WTC11 (cell line): ENCODE data around the gene SEZ6L2. TPM values are rescaled to one million over a fixed set of nuclear protein-coding genes. Genes with fewer than 3 reads are reported as not detected.

ENCODE experiments used
- ATAC-seq: fragments of 200-7000 bp; cut with Tn5 transposase; 2 replicates; pipeline ENCODE4 v1.10.0; 2021; ENCODE audit warnings: mild to moderate bottlenecking, moderate library complexity
- CTCF ChIA-PET: fragments of 300-600 bp; sonication (Branson Sonifier 250); formaldehyde crosslinking; loops from one replicate; lab custom pipeline; 2021; ENCODE audit warnings: antibody characterized with exemption; lab: Charles Lee
- POLR2A ChIA-PET: fragments of 350-600 bp; sonication (Branson Sonifier 250); formaldehyde crosslinking; loops from one replicate; lab custom pipeline; 2021; ENCODE audit warnings: antibody characterized with exemption; lab: Charles Lee
- DNase-seq: peaks from one replicate; pipeline ENCODE4 v3.0.0; 2021; ENCODE audit warnings: low spot score
- H3K27ac Mint-ChIP-seq: 2 replicates; pipeline ENCODE4 v1.8.0; 2021; ENCODE audit warnings: mixed read lengths
- H3K27me3 Mint-ChIP-seq: 2 replicates; pipeline ENCODE4 v1.8.0; 2021; ENCODE audit warnings: low read depth, mild to moderate bottlenecking, moderate library complexity, mixed read lengths
- H3K36me3 Mint-ChIP-seq: 2 replicates; pipeline ENCODE4 v1.8.0; 2021; ENCODE audit warnings: mixed read lengths
- H3K4me1 Mint-ChIP-seq: 2 replicates; pipeline ENCODE4 v1.8.0; 2022; ENCODE audit warnings: mixed read lengths
- H3K4me3 Mint-ChIP-seq: 2 replicates; pipeline ENCODE4 v1.8.0; 2021; ENCODE audit warnings: mild to moderate bottlenecking, moderate library complexity, mixed read lengths
- H3K9me3 Mint-ChIP-seq: 2 replicates; pipeline ENCODE4 v1.8.0; 2021; ENCODE audit warnings: mixed read lengths
- ATF1 ChIP-seq: sonication (generic); formaldehyde crosslinking; IDR thresholded peaks from 2 replicates; pipeline ENCODE4 v1.8.1; 2023; ENCODE audit warnings: mild to moderate bottlenecking, moderate library complexity, missing genetic modification reagents
- ELF4 ChIP-seq: sonication (generic); formaldehyde crosslinking; IDR thresholded peaks from 2 replicates; pipeline ENCODE4 v1.8.1; 2022; ENCODE audit warnings: low read depth, mild to moderate bottlenecking, moderate library complexity, missing genetic modification reagents
- GTF2I ChIP-seq: fragments of 250-450 bp; sonication (Bioruptor Pico); conservative IDR thresholded peaks from 2 replicates; pipeline ENCODE4 v1.4.0; 2021; ENCODE audit warnings: mild to moderate bottlenecking
- IRF2 ChIP-seq: sonication (generic); formaldehyde crosslinking; IDR thresholded peaks from 2 replicates; pipeline ENCODE4 v1.8.0; 2022; ENCODE audit warnings: low read depth, missing genetic modification reagents, borderline replicate concordance
- NFE2L1 ChIP-seq: sonication (generic); formaldehyde crosslinking; IDR thresholded peaks from 2 replicates; pipeline ENCODE4 v1.8.1; 2023; ENCODE audit warnings: missing genetic modification reagents
- NR1H2 ChIP-seq: sonication (generic); formaldehyde crosslinking; IDR thresholded peaks from 2 replicates; pipeline ENCODE4 v1.9.0; 2021; ENCODE audit warnings: mild to moderate bottlenecking, moderate library complexity, missing genetic modification reagents
- NR2C2 ChIP-seq: sonication (generic); formaldehyde crosslinking; IDR thresholded peaks from 2 replicates; pipeline ENCODE4 v1.8.0; 2022; ENCODE audit warnings: mild to moderate bottlenecking, missing genetic modification reagents
- NR3C1 ChIP-seq: sonication (generic); formaldehyde crosslinking; conservative IDR thresholded peaks from 2 replicates; pipeline ENCODE4 v1.8.1; 2023; ENCODE audit warnings: low read depth, mild to moderate bottlenecking, missing genetic modification reagents
- OVOL2 ChIP-seq: fragments of 250-450 bp; sonication (Bioruptor Pico); IDR thresholded peaks from 2 replicates; pipeline ENCODE4 v1.9.0; 2021; ENCODE audit warnings: mild to moderate bottlenecking, borderline replicate concordance
- TEAD4 ChIP-seq: sonication (generic); formaldehyde crosslinking; IDR thresholded peaks from 2 replicates; pipeline ENCODE4 v1.8.0; 2022; ENCODE audit warnings: mild to moderate bottlenecking, missing genetic modification reagents
- TP53 ChIP-seq: sonication (generic); formaldehyde crosslinking; IDR thresholded peaks from 2 replicates; pipeline ENCODE4 v1.8.1; 2023; ENCODE audit warnings: mild to moderate bottlenecking, missing genetic modification reagents
- ZNF263 ChIP-seq: sonication (generic); formaldehyde crosslinking; IDR thresholded peaks from 2 replicates; pipeline ENCODE4 v1.8.1; 2022; ENCODE audit warnings: low read depth, mild to moderate bottlenecking, moderate library complexity, missing genetic modification reagents
- ZNF317 ChIP-seq: sonication (generic); formaldehyde crosslinking; IDR thresholded peaks from 2 replicates; pipeline ENCODE4 v1.8.1; 2023; ENCODE audit warnings: low read depth, mild to moderate bottlenecking, moderate library complexity, missing genetic modification reagents, borderline replicate concordance
- total RNA-seq: library from RNA; stranded (reverse); gene quantifications from 3 replicates; pipeline ENCODE4 v1.2.3, GENCODE V29; 2021
- TF ChIP-seq, protein P1 (sequence below): sonication (generic); formaldehyde crosslinking; IDR thresholded peaks from 2 replicates; pipeline ENCODE4 v1.8.1; 2023; ENCODE audit warnings: mild to moderate bottlenecking, missing genetic modification reagents
- TF ChIP-seq, protein P2 (sequence below): fragments of 250-450 bp; sonication (Bioruptor Pico); IDR thresholded peaks from 2 replicates; pipeline ENCODE4 v1.9.0; 2021; ENCODE audit warnings: mild to moderate bottlenecking
- TF ChIP-seq, protein P3 (sequence below): sonication (generic); formaldehyde crosslinking; IDR thresholded peaks from 2 replicates; pipeline ENCODE4 v1.8.1; 2022; ENCODE audit warnings: low read depth, missing genetic modification reagents, borderline replicate concordance
- TF ChIP-seq, protein P4 (sequence below): sonication (generic); formaldehyde crosslinking; IDR thresholded peaks from 2 replicates; pipeline ENCODE4 v1.8.1; 2022; ENCODE audit warnings: missing genetic modification reagents, borderline replicate concordance
- TF ChIP-seq, protein P5 (sequence below): sonication (generic); formaldehyde crosslinking; IDR thresholded peaks from 2 replicates; pipeline ENCODE4 v1.8.1; 2023; ENCODE audit warnings: mild to moderate bottlenecking, missing genetic modification reagents, moderate library complexity
- TF ChIP-seq, protein P6 (sequence below): sonication (generic); formaldehyde crosslinking; IDR thresholded peaks from 2 replicates; pipeline ENCODE4 v1.8.0; 2023; ENCODE audit warnings: mild to moderate bottlenecking, missing genetic modification reagents

The SEZ6L2 gene
- total RNA-seq, 1 experiment from 2014 or later: 58.2 TPM

DNA sequence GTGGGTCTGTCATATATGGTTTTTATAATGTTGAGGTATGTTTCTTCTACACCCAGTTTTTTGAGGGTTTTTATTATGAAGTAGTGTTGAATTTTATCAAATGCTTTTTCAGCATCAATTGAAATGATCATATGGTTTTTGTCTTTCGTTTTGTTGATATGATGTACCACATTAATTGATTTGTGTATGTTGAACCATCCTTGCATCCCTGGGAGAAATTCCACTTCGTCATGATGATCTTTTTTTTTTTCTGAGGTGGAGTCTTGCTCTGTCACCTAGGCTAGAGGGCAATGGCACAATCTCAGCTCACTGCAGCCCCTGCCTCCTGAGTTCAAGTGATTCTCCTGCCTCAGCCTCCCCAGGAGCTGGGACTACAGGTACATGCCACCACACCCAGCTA, 48.5 kb upstream of the SEZ6L2 start:
- no peak overlapping the region for H3K4me3 Mint-ChIP-seq
- no peaks in the 10 kb centered on the region for H3K36me3 Mint-ChIP-seq
- TF ChIP-seq ATF1 (CRISPR knock-in tag) (no peak), NR3C1 (CRISPR knock-in tag) (no peak), ZNF263 (CRISPR knock-in tag) (no peak)
- TF ChIP-seq, protein P1, sequence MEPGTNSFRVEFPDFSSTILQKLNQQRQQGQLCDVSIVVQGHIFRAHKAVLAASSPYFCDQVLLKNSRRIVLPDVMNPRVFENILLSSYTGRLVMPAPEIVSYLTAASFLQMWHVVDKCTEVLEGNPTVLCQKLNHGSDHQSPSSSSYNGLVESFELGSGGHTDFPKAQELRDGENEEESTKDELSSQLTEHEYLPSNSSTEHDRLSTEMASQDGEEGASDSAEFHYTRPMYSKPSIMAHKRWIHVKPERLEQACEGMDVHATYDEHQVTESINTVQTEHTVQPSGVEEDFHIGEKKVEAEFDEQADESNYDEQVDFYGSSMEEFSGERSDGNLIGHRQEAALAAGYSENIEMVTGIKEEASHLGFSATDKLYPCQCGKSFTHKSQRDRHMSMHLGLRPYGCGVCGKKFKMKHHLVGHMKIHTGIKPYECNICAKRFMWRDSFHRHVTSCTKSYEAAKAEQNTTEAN (CRISPR knock-in tag): no peak
- TF ChIP-seq, protein P2, sequence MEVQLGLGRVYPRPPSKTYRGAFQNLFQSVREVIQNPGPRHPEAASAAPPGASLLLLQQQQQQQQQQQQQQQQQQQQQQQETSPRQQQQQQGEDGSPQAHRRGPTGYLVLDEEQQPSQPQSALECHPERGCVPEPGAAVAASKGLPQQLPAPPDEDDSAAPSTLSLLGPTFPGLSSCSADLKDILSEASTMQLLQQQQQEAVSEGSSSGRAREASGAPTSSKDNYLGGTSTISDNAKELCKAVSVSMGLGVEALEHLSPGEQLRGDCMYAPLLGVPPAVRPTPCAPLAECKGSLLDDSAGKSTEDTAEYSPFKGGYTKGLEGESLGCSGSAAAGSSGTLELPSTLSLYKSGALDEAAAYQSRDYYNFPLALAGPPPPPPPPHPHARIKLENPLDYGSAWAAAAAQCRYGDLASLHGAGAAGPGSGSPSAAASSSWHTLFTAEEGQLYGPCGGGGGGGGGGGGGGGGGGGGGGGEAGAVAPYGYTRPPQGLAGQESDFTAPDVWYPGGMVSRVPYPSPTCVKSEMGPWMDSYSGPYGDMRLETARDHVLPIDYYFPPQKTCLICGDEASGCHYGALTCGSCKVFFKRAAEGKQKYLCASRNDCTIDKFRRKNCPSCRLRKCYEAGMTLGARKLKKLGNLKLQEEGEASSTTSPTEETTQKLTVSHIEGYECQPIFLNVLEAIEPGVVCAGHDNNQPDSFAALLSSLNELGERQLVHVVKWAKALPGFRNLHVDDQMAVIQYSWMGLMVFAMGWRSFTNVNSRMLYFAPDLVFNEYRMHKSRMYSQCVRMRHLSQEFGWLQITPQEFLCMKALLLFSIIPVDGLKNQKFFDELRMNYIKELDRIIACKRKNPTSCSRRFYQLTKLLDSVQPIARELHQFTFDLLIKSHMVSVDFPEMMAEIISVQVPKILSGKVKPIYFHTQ (CRISPR knock-in tag): no peak

DNA sequence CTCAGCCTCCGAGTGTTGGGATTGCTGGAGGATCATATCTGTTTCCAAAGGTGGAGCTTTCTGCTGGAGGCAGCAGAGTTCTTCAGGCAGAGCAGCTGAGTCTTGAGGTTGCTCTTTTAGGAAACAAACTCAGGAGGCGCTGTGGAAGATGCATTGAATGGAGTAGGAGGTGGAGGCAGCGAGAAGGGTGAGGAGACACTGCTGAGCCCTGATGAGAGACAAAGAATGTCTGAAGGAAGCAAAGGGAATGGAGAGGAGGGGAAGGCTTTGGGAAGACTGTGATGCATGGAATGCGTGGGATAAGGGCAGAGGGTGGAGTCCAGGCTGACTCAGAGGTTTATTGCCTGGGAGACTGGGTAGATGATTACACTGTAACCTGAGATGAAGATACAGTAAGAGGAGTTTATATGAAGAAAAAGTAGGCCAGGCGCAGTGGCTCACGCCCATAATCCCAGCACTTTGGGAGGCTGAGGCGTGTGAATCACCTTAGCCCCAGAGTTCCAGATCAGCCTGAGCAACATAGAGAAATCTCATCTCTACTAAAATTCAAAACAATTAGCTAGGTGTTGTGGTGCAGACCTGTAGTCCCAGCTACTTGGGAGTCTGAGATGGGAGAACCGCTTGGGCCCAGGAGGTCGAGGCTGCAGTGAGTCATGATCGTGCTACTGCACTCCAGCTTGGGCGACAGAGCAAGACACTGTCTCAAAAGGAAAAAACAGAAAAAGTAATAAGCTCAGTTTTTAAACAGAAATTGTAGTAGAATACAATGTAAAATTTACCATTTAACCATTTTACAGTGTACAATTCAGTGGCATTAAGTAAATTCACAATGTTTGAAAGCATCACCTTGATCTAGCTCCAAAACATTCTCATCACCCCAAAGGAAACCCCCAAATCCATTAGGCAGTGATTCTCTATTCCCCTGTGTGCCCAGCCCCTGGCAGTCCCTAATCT, 44.8 kb upstream of the SEZ6L2 start:
- CTCF ChIA-PET: interaction anchor here (0.6 to 2.1 kb wide), 19 partner anchors 8 to 168 kb away, joined by 3 to 18 read pairs (median 5); partner anchors contain the start of genes KIF22, SEZ6L2, TAOK2 and TMEM219
- no peaks in the 10 kb centered on the region for H3K36me3 Mint-ChIP-seq
- H3K27ac Mint-ChIP-seq: peak overlapping the region; percentile 60

More for the DNA sequence above, 48.5 kb upstream of the SEZ6L2 start:
- peaks cover 7% of the 10 kb centered on the region for H3K9me3 Mint-ChIP-seq
- POLR2A ChIA-PET: no interaction called here
- peaks cover 22% of the 10 kb centered on the region for H3K4me1 Mint-ChIP-seq
- ATAC-seq (no peak), DNase-seq (no peak)
- peaks cover 5% of the 10 kb centered on the region; the same call in 1 of the 2 replicates for H3K27me3 Mint-ChIP-seq
- CTCF ChIA-PET: no interaction called here
- no peak overlapping the region for H3K27ac Mint-ChIP-seq

DNA sequence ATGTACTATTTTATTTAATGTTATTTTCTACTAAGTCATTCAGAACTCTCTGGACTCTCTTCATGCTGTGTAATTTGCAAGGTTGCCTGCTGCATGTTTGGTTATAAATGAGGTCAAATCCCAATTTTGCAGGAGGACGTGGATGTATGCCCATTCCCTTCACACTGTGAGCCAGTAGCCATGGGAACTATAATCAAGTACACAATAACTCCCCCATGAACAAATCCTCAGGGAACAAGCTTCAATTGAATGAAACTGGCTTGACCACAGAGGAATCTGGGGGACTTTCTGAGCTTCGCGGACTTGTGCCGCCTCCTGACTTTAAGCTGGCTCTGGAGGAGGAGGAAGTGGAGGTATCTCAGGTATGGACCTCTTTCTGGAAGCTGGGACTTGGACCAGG, 41.3 kb upstream of the SEZ6L2 start:
- Mint-ChIP-seq H3K27me3 (peaks cover 12% of the 10 kb centered on the region), H3K36me3 (no peaks in the 10 kb centered on the region), H3K9me3 (peaks cover 16% of the 10 kb centered on the region; the same call in 1 of the 2 replicates), H3K4me1 (peaks cover 12% of the 10 kb centered on the region), H3K27ac (no peak overlapping the region), H3K4me3 (no peak overlapping the region)
- POLR2A ChIA-PET: no interaction called here
- DNase-seq (no peak), ATAC-seq (no peak)
- CTCF ChIA-PET: interaction anchor here (1.1 kb wide), 1 partner anchor 11 kb away, joined by 6 read pairs; no protein-coding TSS in a partner anchor
- TF ChIP-seq TP53 (CRISPR knock-in tag) (no peak), ZNF317 (CRISPR knock-in tag) (no peak), OVOL2 (CRISPR knock-in tag) (no peak), GTF2I (CRISPR knock-in tag) (no peak), NFE2L1 (CRISPR knock-in tag) (no peak), ELF4 (no peak), TEAD4 (CRISPR knock-in tag) (no peak)
- TF ChIP-seq, protein P3, sequence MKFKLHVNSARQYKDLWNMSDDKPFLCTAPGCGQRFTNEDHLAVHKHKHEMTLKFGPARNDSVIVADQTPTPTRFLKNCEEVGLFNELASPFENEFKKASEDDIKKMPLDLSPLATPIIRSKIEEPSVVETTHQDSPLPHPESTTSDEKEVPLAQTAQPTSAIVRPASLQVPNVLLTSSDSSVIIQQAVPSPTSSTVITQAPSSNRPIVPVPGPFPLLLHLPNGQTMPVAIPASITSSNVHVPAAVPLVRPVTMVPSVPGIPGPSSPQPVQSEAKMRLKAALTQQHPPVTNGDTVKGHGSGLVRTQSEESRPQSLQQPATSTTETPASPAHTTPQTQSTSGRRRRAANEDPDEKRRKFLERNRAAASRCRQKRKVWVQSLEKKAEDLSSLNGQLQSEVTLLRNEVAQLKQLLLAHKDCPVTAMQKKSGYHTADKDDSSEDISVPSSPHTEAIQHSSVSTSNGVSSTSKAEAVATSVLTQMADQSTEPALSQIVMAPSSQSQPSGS (CRISPR knock-in tag): no peak
- TF ChIP-seq, protein P4, sequence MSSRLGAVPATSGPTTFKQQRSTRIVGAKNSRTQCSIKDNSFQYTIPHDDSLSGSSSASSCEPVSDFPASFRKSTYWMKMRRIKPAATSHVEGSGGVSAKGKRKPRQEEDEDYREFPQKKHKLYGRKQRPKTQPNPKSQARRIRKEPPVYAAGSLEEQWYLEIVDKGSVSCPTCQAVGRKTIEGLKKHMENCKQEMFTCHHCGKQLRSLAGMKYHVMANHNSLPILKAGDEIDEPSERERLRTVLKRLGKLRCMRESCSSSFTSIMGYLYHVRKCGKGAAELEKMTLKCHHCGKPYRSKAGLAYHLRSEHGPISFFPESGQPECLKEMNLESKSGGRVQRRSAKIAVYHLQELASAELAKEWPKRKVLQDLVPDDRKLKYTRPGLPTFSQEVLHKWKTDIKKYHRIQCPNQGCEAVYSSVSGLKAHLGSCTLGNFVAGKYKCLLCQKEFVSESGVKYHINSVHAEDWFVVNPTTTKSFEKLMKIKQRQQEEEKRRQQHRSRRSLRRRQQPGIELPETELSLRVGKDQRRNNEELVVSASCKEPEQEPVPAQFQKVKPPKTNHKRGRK: no peak
- TF ChIP-seq, protein P5, sequence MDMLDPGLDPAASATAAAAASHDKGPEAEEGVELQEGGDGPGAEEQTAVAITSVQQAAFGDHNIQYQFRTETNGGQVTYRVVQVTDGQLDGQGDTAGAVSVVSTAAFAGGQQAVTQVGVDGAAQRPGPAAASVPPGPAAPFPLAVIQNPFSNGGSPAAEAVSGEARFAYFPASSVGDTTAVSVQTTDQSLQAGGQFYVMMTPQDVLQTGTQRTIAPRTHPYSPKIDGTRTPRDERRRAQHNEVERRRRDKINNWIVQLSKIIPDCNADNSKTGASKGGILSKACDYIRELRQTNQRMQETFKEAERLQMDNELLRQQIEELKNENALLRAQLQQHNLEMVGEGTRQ: no peak

More for the DNA sequence above, 44.8 kb upstream of the SEZ6L2 start:
- no peak for TF ChIP-seq IRF2 (CRISPR knock-in tag)
- TF ChIP-seq NR2C2 (CRISPR knock-in tag): no peak
- TF ChIP-seq, protein P6, sequence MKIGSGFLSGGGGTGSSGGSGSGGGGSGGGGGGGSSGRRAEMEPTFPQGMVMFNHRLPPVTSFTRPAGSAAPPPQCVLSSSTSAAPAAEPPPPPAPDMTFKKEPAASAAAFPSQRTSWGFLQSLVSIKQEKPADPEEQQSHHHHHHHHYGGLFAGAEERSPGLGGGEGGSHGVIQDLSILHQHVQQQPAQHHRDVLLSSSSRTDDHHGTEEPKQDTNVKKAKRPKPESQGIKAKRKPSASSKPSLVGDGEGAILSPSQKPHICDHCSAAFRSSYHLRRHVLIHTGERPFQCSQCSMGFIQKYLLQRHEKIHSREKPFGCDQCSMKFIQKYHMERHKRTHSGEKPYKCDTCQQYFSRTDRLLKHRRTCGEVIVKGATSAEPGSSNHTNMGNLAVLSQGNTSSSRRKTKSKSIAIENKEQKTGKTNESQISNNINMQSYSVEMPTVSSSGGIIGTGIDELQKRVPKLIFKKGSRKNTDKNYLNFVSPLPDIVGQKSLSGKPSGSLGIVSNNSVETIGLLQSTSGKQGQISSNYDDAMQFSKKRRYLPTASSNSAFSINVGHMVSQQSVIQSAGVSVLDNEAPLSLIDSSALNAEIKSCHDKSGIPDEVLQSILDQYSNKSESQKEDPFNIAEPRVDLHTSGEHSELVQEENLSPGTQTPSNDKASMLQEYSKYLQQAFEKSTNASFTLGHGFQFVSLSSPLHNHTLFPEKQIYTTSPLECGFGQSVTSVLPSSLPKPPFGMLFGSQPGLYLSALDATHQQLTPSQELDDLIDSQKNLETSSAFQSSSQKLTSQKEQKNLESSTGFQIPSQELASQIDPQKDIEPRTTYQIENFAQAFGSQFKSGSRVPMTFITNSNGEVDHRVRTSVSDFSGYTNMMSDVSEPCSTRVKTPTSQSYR (CRISPR knock-in tag): no peak
- no peak for TF ChIP-seq TP53 (CRISPR knock-in tag)
- no peak for TF ChIP-seq NR1H2
- Mint-ChIP-seq H3K9me3 (peaks cover 14% of the 10 kb centered on the region; the same call in 1 of the 2 replicates), H3K4me1 (peaks cover 12% of the 10 kb centered on the region), H3K27me3 (peaks cover 11% of the 10 kb centered on the region), H3K4me3 (no peak overlapping the region)
- ATAC-seq: peak; percentile 94
- POLR2A ChIA-PET: interaction anchor here (0.8 to 1.5 kb wide), 4 partner anchors 17 to 793 kb away, joined by 3 to 7 read pairs (median 4); partner anchors contain the start of gene TMEM219
- DNase-seq: peak; percentile 19
